Activated CD8-positive, alpha-beta memory T cell treated with anti-CD3 and anti-CD28 coated beads, Interleukin-2, amount 50 U/mL, for 4 hours (primary cell): Measurements from ENCODE around the gene CHST13.

Source experiments
- DNase-seq: peaks from one replicate; pipeline ENCODE4 v3.0.0-alpha.2; 2020

Gene CHST13

GRCh38 chr3:126510308-126510910 lies 13.5 kb upstream of the CHST13 start:
- DNase-seq, result no peak

DNA sequence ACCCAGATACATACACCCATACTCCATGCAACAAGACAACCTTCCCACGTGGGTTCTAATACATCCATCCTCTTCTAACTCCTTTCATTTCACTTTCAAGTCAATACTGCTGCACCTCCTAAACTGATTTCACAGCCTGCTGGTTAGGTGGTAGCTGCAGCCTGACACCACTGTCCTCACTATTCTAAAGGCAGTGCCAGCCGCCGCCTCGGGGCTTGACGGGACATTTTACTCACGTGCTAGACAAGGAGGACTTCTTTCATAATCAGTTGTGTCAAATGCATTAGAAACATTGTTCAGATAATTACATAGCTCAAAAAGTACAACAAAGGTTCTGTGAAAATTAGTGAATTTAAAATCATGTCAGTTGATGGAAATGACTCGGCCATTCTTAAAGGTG lies 12.7 kb upstream of the CHST13 start:
- DNase-seq, result no peak

- DNase-seq, result no peak
Observed at GRCh38 chr3:126512026-126512425, 11.9 kb upstream of the CHST13 start.

DNA sequence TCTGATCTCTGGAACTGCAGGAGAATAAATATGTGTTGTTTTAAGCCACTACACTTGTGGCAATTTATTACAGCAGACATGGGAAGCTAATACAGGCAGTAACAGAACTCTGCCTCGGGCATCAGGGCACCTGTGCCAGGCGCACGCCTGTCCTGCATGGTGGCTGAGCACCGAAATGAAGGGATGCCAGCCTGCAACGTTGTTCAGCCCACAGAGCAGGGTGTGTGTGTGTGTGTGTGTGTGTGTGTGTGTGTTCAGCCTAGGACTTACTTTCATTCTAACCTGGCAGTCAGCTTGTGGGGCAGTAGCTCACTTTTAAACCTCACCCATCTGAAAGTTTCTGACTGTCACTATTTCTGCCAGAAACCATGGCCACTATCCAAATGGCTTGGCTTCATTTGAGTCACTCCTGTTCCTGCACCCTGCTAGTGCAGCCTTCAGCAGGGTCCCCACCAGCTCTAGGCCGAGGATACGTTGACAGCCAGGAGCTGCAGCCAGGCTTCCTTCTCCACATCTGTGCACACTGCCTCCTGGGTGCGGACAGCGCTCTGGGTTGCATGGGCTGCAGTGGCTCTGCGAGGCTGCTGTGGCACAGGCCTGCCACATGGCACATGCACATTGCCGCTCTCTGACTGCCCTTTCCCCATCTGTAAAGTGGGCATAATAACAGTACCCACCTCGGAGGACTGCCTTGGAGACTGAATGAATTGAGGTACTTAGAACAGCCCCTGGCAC lies 10.9 kb upstream of the CHST13 start:
- no peak for DNase-seq

GRCh38 chr3:126514161-126514560 lies 9.8 kb upstream of the CHST13 start:
- DNase-seq, result no peak

GRCh38 chr3:126515066-126515706 lies 8.8 kb upstream of the CHST13 start:
- DNase-seq, result no peak

- DNase-seq, result no peak
Observed at GRCh38 chr3:126516152-126516935, 7.6 kb upstream of the CHST13 start.

GRCh38 chr3:126516936-126517290 lies 7.0 kb upstream of the CHST13 start:
- no peak for DNase-seq

GRCh38 chr3:126517291-126517951 lies 6.5 kb upstream of the CHST13 start, which contains the start of gene UROC1:
UROC1 (minus strand) TSS chr3:126517773; CDS start chr3:126517719, 54 bp downstream.
- DNase-seq, result no peak

DNA sequence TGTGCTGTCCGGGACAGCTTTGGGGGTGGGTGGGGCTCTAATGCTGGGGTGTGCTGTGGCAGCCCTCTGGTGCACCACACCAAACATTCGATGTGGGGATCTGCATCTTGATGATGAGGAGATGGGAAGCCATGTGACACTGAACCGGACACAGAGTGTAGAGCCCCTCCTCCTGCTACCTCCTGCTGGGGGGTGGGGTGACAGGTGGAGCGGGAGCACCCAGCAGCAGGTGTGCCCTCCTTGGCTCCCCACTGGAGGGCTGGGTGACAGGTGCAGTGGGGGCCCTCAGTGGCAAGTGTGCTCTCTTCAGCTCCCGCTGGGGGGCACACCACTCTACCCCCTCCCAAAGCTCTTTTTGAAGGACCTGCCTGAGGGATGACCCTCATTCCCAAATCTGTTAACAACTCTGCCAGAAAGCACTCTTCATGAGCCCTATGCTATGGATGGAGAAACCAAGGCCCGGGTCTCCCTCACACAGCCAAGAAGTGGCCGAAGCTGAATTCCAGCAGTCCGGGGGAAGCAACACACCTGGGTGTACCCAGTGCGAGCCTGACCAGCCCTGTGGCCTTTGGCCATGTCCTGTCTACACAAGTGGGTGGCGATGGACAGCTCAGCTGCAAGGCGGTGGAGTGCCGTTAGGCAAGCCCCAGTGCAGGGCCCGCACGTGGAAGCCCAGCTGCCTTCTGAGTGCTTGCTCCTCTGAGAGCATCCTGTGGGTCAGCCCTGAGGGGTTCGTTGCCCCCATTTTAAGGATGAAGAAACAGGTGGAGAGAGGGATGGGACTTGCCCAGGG lies 5.8 kb upstream of the CHST13 start:
- no peak for DNase-seq

GRCh38 chr3:126518779-126519177 lies 5.2 kb upstream of the CHST13 start:
- DNase-seq, result no peak

GRCh38 chr3:126519506-126520455 lies 4.2 kb upstream of the CHST13 start:
- DNase-seq, result no peak

DNA sequence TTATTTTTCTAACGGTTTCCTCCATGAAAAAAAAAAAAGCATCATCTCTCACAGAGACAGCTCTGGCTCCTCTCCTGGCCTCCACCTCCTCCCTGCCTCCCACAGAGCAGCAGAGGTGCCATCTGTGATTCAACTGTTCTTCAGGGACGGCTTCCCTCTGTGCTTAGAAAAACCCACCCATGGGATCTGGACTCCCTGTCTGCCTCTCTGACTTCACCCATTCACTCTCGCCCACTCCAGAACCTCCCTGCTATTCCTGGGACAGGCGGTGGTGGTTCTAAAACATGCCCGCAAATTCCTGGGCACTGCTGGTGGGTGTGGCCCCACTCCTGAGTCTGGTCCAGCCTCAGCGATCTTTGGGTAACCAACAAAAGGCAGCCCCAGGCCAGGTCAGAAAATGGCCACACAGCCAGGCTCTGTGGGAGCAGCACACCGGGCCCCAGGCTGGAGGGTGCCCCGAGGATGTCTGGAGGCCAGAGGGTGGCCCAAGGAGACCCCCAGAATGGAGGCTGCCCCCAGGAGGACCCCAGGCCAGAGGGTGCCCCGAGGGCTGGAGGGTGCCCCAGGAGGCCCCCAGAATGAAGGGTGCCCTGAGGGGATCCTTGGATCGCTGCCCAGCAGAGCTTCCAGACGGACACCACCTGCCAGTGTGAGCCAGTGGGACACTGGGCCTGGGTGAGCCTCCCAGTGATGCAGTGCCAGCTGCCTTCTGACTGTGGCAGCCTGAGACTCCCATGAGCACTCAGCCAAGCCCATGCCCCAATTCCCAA lies 2.6 kb upstream of the CHST13 start:
- DNase-seq, result no peak

DNA sequence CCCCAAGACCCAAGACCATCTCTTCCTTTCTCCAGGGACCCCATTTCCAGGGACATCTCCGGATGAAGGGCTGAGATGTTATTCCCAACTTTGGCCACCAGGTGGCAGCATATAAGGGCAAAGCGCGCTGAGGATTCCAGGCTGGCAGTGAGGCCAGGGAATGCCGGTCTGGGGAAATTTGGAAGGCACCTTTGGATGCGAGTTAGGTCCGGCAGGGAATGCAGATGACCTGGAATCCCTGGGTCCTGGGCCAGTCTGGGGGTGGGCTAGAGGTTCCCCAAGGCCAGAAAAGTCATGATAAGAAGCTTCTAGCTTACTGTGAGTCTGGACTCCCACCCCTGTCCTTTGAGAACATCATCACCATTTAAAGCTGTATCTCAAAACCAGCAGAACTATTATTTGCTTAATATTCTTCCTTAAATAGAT lies 1.6 kb upstream of the CHST13 start:
- DNase-seq, result peak; percentile 46

- DNase-seq, result no peak
Observed at GRCh38 chr3:126524429-126524988, 554 bp downstream of the CHST13 start.

GRCh38 chr3:126525091-126525852 lies 1.3 kb downstream of the CHST13 start:
- no peak for DNase-seq

- DNase-seq, result no peak
Observed at GRCh38 chr3:126525853-126526667, 2.1 kb downstream of the CHST13 start.

- DNase-seq, result no peak
Observed at GRCh38 chr3:126526668-126527005, 2.7 kb downstream of the CHST13 start.
